GM18909 (cell line): Measurements from ENCODE around the gene TIE1.

Experiments used
- ATAC-seq: cut with Tn5 transposase; IDR thresholded peaks from one replicate; pipeline ENCODE4 v1.9.1; 2021; ENCODE audit warnings: mild to moderate bottlenecking; ENCODE audit not compliant: unreplicated experiment, poor library complexity

Gene TIE1

DNA sequence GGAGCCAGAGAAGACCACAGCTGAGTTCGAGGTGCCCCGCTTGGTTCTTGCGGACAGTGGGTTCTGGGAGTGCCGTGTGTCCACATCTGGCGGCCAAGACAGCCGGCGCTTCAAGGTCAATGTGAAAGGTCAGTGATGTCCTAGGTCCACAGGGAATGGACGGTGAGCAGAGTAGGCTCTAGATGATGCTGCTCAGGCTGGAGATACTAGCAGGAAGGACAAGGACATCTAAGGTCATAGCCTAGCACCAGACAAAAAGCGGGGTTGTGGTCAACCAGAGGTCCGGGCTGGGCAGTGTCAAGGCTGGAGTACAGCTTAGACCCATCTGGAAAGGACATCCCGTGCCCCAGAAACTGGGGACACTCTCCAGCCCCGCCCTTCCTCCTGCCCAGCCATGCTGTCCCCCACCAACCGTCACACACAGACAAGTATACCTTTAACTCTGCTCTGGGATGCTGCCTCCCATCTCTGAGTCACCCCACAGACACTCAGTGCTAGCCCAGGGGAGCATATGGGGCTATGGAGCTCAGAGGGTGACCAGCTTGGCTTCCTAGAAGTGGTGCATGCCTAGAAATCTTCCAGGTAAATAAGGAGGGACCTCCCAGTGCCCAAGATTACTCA lies 8.7 kb downstream of the TIE1 start:
- ATAC-seq, result no peak

DNA sequence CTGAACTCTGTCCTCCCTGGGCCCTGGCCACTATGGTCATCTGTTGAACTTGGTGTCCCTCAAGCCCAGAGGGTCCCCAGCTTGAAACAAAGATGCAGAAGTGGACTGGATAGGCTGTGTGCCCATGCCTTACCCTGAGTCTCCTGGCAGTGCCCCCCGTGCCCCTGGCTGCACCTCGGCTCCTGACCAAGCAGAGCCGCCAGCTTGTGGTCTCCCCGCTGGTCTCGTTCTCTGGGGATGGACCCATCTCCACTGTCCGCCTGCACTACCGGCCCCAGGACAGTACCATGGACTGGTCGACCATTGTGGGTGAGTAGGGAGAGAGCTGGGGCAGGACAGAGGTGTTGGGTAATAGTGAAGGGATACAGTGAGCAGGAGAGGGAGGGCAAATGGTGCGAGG lies 10.7 kb downstream of the TIE1 start:
- no peak for ATAC-seq

DNA sequence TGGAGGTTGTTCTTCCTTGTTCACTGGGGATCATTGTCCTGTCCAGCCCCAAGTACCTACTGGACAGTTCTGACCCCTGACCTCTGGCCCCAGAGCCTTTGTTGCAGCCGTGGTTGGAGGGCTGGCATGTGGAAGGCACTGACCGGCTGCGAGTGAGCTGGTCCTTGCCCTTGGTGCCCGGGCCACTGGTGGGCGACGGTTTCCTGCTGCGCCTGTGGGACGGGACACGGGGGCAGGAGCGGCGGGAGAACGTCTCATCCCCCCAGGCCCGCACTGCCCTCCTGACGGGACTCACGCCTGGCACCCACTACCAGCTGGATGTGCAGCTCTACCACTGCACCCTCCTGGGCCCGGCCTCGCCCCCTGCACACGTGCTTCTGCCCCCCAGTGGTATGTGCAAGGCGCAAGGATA lies 11.4 kb downstream of the TIE1 start:
- no peak for ATAC-seq

DNA sequence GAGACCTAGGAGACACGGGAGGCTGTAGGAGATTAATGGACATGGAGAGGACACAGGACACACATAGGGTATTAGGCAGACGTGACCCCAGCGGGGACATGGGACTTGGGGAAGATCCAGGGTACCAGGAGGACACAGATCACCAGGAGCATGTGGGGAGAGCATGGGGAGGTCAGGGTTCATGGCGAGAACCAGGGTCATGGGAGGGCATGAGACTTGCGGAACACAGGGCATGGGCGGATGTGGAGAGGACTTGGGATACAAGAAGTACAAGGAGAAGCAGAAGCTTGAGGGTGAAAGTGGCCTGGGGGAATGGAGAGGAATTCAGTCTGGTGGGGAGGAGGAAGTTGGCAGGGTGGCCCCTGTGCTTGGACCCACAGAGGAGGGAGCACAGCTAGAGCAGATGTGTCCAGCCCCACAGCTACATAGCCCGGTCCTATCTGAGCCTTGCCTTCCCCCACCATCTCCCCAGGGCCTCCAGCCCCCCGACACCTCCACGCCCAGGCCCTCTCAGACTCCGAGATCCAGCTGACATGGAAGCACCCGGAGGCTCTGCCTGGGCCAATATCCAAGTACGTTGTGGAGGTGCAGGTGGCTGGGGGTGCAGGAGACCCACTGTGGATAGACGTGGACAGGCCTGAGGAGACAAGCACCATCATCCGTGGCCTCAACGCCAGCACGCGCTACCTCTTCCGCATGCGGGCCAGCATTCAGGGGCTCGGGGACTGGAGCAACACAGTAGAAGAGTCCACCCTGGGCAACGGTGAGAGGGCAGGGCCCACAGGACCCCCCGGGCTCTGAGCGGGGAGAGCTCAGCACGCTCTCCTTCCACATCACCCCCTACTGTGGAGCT lies 12.1 kb downstream of the TIE1 start:
- no peak for ATAC-seq

DNA sequence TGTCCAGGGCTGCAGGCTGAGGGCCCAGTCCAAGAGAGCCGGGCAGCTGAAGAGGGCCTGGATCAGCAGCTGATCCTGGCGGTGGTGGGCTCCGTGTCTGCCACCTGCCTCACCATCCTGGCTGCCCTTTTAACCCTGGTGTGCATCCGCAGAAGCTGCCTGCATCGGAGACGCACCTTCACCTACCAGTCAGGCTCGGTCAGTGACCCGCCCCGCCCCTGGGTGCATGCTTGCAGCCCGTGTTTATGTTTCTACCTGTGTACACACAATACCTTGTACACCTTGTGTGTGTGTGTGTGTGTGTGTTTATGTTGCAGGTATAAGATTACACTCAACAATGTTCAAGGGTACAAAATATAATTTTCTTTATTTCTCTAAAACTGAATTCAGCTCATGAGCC lies 13.0 kb downstream of the TIE1 start:
- no peak for ATAC-seq

DNA sequence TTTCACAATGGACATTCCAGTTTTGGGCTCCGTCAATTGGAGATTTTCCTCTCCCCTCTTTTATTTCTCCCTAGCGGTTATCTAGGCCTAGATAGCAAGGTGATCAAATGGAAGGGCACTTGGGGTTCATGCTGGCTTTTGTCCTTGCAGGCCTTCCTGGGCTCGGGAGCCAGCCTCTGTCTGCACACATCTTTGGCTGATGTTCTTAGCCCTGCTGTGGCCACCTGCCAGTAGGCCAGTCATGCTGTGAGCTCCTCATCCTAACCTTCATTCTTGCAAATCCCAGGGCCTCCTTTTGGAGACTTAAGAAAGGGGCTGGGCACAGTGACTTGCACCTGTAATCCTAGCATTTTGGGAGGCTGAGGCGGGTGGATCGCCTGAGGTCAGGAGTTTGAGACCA lies 13.5 kb downstream of the TIE1 start:
- no peak for ATAC-seq

DNA sequence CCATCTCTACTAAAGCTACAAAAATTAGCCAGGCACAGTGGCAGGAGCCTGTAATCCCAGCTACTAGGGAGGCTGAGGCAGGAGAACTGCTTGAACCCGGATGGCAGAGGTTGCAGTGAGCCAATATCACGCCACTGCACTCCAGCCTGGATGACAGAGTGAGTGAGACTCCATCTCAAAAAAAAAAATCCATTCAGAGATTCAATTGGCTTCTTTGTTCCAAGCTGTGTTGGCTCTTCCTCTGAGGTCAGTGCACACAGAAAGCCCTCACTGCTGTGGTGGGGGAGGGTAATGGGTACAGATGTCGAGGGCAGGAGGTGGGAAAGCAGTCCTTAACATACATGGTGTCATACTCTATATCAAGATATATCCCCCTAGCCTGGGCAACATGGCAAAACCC lies 14.7 kb downstream of the TIE1 start:
- ATAC-seq, result no peak

DNA sequence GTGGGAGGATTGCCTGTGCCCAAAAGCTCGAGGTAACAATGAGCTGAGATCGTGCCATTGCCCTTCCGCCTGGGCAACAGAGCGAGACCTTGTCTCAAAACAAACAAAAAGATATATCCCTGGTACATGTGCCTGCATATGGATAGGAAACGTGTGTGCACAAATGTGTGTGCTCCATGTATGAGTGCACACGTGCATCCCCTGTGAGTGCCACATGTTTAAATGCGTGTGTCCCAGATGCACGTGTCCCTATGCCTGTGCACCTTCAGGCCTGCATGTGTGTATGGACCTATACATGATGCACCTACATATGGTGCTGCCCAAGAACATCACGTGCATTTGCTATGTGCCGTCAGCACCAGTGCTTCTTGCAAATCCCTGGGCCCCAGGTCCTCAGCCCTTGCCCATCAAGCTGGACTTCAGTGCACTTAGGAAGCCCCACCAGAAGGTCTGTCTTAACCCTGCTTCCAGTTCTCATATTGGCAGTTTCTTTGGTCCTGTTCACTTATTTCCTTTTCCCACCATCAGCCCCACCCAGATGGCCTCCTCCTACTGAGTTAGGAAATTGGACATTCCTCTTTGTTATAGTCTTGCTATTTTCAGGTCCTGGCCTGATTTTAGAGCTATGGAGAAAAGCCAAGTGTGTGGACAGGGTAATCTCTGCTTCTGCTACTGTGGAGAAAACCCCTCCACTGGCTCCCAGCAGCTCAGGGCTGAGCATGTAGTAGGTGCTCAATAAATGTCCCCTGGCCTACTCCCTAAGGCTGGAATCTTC lies 15.4 kb downstream of the TIE1 start:
- ATAC-seq, result no peak

DNA sequence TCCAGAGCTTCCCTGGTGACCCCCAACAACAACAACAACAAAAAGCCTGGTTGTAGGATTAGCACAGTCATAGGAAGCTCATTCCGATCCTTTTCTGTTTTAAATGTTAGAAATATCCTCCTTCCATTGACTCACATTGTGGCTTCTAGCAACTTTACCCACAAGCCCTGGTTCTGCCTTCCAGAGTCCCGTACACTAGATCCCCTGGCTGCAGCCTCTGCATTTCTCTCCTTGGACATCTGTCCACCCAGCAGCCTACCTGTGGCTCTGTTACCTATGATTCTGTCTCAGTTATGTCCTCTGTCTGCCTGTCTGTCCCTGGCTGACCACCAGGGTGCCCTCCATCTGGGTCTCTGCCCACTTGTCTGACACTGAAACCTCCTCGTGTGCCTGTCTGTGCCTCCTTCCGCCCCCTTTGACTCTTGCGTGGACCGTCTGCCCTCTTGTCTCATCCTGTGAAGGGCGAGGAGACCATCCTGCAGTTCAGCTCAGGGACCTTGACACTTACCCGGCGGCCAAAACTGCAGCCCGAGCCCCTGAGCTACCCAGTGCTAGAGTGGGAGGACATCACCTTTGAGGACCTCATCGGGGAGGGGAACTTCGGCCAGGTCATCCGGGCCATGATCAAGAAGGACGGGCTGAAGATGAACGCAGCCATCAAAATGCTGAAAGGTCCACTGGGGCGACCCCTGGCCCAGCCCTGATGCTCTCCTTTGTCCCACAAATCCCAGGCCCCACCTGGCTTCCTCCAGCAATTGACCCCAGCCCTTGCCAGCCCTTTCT lies 16.1 kb downstream of the TIE1 start:
- ATAC-seq, result no peak

DNA sequence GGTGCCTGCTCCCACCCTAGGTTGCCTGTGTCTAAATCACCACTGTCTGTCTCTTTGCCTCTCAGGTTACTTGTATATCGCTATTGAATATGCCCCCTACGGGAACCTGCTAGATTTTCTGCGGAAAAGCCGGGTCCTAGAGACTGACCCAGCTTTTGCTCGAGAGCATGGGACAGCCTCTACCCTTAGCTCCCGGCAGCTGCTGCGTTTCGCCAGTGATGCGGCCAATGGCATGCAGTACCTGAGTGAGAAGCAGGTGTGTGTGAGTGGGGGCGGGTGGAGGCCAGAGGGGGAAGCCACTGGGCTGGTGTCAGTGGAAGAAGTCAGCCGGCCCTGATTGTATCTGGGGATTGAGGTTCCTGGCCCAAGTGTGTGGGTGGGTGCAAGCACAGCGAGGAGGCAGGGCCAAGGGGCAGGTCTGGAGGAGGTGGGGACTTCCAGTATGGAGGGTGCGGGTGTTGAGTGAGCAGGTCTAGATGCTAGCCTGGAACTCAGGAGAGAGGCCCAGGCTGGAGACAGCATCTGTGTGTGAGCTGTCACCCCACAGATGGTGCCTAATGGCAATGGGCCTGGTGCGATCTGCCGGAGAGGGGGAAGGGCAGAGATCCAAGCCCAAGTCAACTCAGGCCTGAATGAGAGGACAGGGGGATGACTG lies 17.2 kb downstream of the TIE1 start:
- no peak for ATAC-seq

DNA sequence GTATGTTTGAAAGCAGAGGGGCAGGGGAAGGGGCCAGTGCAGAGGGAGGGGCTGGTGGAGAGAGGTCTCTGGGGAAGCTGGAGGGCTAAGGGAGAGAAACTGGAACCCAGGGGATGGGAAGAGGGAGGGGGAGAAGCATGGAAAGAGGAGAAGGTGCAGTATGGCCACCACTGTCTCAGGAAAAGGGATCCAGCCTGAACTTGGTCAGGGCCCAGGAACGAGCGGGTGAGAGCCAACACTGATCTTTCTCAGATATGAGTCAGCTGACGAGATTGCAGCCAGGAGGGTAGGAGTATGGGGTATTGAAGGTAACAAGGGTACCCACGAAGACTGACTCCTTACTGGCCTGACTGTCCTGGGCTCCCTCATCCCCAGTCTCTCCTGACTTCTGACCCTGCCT lies 18.0 kb downstream of the TIE1 start:
- no peak for ATAC-seq

DNA sequence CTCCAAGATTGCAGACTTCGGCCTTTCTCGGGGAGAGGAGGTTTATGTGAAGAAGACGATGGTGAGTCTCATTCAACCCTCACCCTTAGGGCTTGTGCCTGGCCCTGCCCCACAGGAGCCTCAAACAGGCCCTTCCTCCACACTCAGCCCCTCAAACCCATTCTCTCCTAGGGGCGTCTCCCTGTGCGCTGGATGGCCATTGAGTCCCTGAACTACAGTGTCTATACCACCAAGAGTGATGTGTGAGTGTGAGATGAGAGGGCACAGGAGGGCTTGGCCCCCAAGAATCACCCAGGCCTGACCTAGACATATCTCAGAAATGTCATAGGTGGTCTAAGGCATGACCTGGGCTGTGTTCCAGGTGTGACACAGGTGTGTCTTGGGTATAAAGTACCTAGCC lies 18.5 kb downstream of the TIE1 start:
- no peak for ATAC-seq

DNA sequence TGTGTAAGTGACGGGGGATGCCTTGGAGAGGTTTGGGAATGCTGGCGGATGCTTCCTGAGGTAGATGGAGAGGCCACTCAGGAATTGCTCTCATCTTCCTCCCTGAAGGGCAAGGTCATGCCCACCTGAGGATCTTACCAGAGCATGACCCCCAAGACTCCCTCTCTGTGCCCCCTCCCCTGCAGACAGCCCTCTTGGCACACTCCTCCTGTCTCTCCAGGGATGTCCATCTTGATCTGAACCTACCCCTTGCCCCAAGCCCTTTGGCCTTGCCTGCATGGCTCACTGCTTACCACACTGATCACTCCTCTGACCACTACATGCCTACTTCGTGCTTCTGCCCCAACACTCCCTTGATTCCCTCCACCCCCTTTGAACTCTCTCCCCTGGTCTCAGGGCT lies 19.0 kb downstream of the TIE1 start:
- no peak for ATAC-seq

DNA sequence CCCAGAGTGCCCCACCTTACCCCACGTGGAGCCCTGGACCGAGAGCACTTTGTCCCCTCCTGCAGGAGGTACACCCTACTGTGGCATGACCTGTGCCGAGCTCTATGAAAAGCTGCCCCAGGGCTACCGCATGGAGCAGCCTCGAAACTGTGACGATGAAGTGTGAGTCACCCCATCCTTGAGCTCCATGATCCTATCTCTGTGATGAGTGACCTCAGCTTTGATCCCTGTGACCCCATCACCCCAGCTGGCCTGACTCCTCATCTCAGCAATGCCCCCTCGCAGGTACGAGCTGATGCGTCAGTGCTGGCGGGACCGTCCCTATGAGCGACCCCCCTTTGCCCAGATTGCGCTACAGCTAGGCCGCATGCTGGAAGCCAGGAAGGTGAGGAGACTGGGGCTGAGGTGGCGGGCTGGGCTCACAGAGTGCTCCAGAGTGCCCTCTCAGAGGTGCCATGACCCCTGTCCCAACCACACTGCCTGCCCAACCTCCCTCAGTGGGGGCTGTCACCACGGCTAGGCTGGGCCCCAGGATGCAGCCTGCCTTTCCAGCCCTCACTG lies 20.6 kb downstream of the TIE1 start:
- ATAC-seq, result no peak

DNA sequence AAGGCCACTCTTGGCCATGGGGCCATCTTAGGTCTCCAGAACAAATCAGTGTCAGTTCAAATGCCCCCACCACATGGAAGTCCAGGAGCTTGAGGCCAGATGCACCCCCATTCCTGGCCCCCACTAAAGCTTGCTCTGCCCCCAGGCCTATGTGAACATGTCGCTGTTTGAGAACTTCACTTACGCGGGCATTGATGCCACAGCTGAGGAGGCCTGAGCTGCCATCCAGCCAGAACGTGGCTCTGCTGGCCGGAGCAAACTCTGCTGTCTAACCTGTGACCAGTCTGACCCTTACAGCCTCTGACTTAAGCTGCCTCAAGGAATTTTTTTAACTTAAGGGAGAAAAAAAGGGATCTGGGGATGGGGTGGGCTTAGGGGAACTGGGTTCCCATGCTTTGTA lies 21.7 kb downstream of the TIE1 start:
- no peak for ATAC-seq

DNA sequence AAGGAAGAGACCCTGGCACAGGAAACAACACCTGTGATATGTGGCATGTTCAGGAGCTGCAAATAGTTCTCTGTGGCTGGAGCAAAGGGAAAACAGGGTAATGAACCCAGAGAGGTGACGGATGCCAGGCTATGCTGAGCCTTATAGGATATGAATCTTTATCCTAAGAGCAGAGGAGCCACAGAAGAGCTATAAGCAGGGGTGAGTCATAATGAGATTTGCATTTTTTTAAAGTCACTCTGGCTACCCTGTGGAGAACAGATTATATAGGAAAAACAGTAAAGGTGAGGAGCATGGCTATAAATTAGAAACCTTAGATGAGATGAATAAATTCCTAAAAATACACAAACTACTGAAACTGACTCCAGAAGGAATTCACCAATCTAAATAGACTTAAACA lies 24.0 kb downstream of the TIE1 start:
- ATAC-seq, result no peak

DNA sequence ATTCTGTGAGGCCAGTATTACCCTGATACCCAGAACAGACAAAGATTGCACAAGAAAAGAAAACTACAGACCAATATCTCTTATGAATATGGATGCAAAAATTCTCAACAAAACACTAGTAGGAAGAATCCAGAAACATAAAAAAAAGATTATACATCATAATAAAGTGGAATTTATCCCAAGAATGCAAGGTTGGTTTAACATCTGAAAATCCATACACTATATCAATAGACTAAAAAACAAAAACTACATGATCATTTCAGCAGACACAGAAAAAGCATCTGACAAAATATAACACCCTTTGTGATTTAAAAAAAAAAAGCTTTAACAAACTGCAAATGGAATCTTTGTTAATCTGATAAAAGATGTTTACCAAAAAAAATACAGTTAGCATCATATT lies 24.6 kb downstream of the TIE1 start:
- ATAC-seq, result no peak

DNA sequence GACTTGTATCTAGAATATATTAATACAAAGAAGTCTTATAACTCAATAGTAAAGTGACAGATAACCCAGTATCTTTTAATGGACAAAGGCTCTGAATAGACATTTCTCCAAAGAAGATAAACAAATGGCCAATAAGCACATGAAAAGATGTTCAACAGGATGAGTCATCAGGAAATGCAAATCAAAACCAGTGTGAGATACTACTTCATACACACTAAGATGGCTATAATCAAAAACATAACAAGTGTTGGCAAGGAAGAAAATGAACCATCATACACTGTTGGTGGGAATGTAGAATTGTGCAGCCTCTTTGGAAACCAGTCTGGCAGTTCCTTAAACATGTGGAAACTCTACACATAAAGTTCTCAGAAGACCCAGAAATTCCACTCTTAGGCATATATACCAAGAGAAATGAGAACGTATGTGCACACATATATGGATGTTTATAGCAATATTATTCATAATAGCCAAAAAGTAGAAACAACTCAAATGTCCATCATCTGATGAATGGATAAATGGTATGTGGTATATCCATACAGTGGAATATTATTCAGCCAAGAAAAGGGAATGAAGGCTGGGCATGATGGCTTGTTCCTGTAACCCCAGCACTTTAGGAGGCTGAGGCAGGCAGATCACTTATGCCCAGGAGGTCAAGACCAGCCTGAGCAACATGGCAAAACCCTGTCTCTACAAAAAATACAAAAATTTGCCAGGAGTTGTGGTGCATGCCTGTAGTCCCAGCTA lies 26.9 kb downstream of the TIE1 start:
- no peak for ATAC-seq
